Activated naive CD4-positive, alpha-beta T cell treated with anti-CD3 and anti-CD28 coated beads for 36 hours (primary cell): Measurements from ENCODE around the gene DERL3. TPM values are rescaled to one million over a fixed set of nuclear protein-coding genes. Genes with fewer than 3 reads are reported as not detected.
A peak's percentile ranks its signal among the peaks of the same experiment; 100 is the strongest.

Source experiments
- CTCF ChIA-PET: fragments of 350-600 bp; sonication (Branson Sonifier 250); formaldehyde crosslinking; loops from one replicate; lab custom pipeline; 2021; ENCODE audit warnings: antibody characterized with exemption; lab: Charles Lee
- DNase-seq: peaks from one replicate; pipeline ENCODE4 v3.0.0-alpha.2; 2020
- H3K27ac Mint-ChIP-seq: one replicate; pipeline ENCODE4 v1.8.0; 2021; ENCODE audit warnings: mild to moderate bottlenecking, mixed read lengths
- H3K27me3 Mint-ChIP-seq: one replicate; pipeline ENCODE4 v1.8.0; 2021; ENCODE audit warnings: low read depth, mixed read lengths
- H3K36me3 Mint-ChIP-seq: one replicate; pipeline ENCODE4 v1.8.0; 2021; ENCODE audit warnings: low read depth, mixed read lengths
- H3K4me1 Mint-ChIP-seq: one replicate; pipeline ENCODE4 v1.8.0; 2021; ENCODE audit warnings: low read depth, mixed read lengths
- H3K4me3 Mint-ChIP-seq: one replicate; pipeline ENCODE4 v1.8.0; 2021; ENCODE audit warnings: mild to moderate bottlenecking, moderate library complexity, mixed read lengths
- H3K9me3 Mint-ChIP-seq: one replicate; pipeline ENCODE4 v1.8.0; 2021; ENCODE audit warnings: mixed read lengths
- intact Hi-C: fragments of 100-400 bp; cut with micrococcal nuclease; formaldehyde crosslinking; loops from one replicate; pipeline ENCODE4 v1.15.1; 2023
- total RNA-seq, 2 experiments: library from RNA; stranded (reverse); gene quantifications; one replicate each; pipeline ENCODE4 v1.2.3, GENCODE V29; 2021

The DERL3 gene
- total RNA-seq, 2 experiments from 2014 or later = 7.3 to 7.5 TPM

- Mint-ChIP-seq H3K4me3 (peak overlapping the region; percentile 92), H3K36me3 (peaks cover 3% of the 10 kb centered on the region), H3K27ac (no peak overlapping the region), H3K9me3 (no peaks in the 10 kb centered on the region), H3K4me1 (peaks cover 15% of the 10 kb centered on the region), H3K27me3 (no peaks in the 10 kb centered on the region)
- DNase-seq = no peak
- CTCF ChIA-PET = interaction anchor here (2.5 to 4.3 kb wide), 2 partner anchors 10 to 35 kb away, joined by 28 to 31 read pairs; partner anchors contain the start of gene MIF
- intact Hi-C loops = loop anchor here (5.0 to 10.0 kb wide), 3 partner anchors 33 to 454 kb away; partner anchors contain the start of gene MIF
Measured at GRCh38 chr22:23859201-23859600, 20.4 kb upstream of the DERL3 start.

GRCh38 chr22:23858484-23858815, 19.6 kb upstream of the DERL3 start:
- CTCF ChIA-PET = interaction anchor here (0.5 to 4.3 kb wide), 5 partner anchors 9 to 208 kb away, joined by 3 to 31 read pairs (median 3); partner anchors contain the start of gene MIF
- H3K36me3 Mint-ChIP-seq = peaks cover 3% of the 10 kb centered on the region
- H3K4me3 Mint-ChIP-seq = peak overlapping the region; percentile 92
- no peaks in the 10 kb centered on the region for H3K9me3 Mint-ChIP-seq
- H3K27ac Mint-ChIP-seq = peak overlapping the region; percentile 65
- H3K4me1 Mint-ChIP-seq = peaks cover 15% of the 10 kb centered on the region
- DNase-seq = no peak
- intact Hi-C loops = loop anchor here (5.0 to 10.0 kb wide), 3 partner anchors 34 to 454 kb away; partner anchors contain the start of gene MIF
- no peaks in the 10 kb centered on the region for H3K27me3 Mint-ChIP-seq

GRCh38 chr22:23857606-23858483, 19.0 kb upstream of the DERL3 start, which contains the start of gene SLC2A11:
Gene SLC2A11 (plus strand): TSS chr22:23857875. CDS start chr22:23858000, 125 bp downstream.
- Mint-ChIP-seq H3K27me3 (no peaks in the 10 kb centered on the region), H3K4me3 (peak within 1 kb of the TSS; percentile 92), H3K4me1 (peaks cover 15% of the 10 kb centered on the region), H3K36me3 (no peaks in the 10 kb centered on the region), H3K27ac (peak within 1 kb of the TSS; percentile 65), H3K9me3 (no peaks in the 10 kb centered on the region)
- CTCF ChIA-PET = interaction anchor here (0.6 to 4.3 kb wide), 7 partner anchors 8 to 316 kb away, joined by 3 to 31 read pairs (median 4); partner anchors contain the start of gene MIF
- peak; percentile 95 for DNase-seq
- intact Hi-C loops = loop anchor here (5.0 to 10.0 kb wide), 3 partner anchors 34 to 453 kb away; partner anchors contain the start of gene MIF

GRCh38 chr22:23856721-23857605, 18.2 kb upstream of the DERL3 start:
- no peaks in the 10 kb centered on the region for H3K27me3 Mint-ChIP-seq
- DNase-seq = peak; percentile 17
- peak overlapping the region; percentile 92 for H3K4me3 Mint-ChIP-seq
- intact Hi-C loops = loop anchor here (5.0 to 10.0 kb wide), 3 partner anchors 35 to 452 kb away; partner anchors contain the start of gene MIF
- no peaks in the 10 kb centered on the region for H3K9me3 Mint-ChIP-seq
- H3K36me3 Mint-ChIP-seq = no peaks in the 10 kb centered on the region
- CTCF ChIA-PET = interaction anchor here (0.6 to 4.3 kb wide), 5 partner anchors 8 to 315 kb away, joined by 3 to 31 read pairs (median 5); partner anchors contain the start of gene MIF
- H3K27ac Mint-ChIP-seq = peak overlapping the region; percentile 50
- H3K4me1 Mint-ChIP-seq = peaks cover 14% of the 10 kb centered on the region

- intact Hi-C loops = loop anchor here (10.0 kb wide), 1 partner anchor 445 kb away; no protein-coding TSS in a partner anchor
- CTCF ChIA-PET = interaction anchor here (0.7 to 3.0 kb wide), 23 partner anchors 8 to 311 kb away, joined by 3 to 28 read pairs (median 3); partner anchors contain the start of genes CHCHD10 and SLC2A11
- H3K4me3 Mint-ChIP-seq = no peak overlapping the region
Measured at GRCh38 chr22:23850136-23850611, 11.4 kb upstream of the DERL3 start.

GRCh38 chr22:23849009-23850006, 10.5 kb upstream of the DERL3 start:
- H3K4me1 Mint-ChIP-seq = peaks cover 2% of the 10 kb centered on the region
- H3K27ac Mint-ChIP-seq = no peak overlapping the region
- CTCF ChIA-PET = interaction anchor here (0.6 to 3.0 kb wide), 24 partner anchors 9 to 749 kb away, joined by 3 to 28 read pairs (median 3); partner anchors contain the start of genes CHCHD10 and SLC2A11
- peaks cover 3% of the 10 kb centered on the region for H3K27me3 Mint-ChIP-seq
- intact Hi-C loops = loop anchor here (5.0 to 10.0 kb wide), 3 partner anchors 222 to 445 kb away; no protein-coding TSS in a partner anchor
- no peaks in the 10 kb centered on the region for H3K36me3 Mint-ChIP-seq
- H3K9me3 Mint-ChIP-seq = no peaks in the 10 kb centered on the region
- no peak overlapping the region for H3K4me3 Mint-ChIP-seq
- DNase-seq = peak; percentile 88

More at GRCh38 chr22:23850136-23850611, 11.4 kb upstream of the DERL3 start:
- Mint-ChIP-seq H3K27me3 (peaks cover 3% of the 10 kb centered on the region), H3K4me1 (peaks cover 2% of the 10 kb centered on the region), H3K9me3 (no peaks in the 10 kb centered on the region), H3K36me3 (no peaks in the 10 kb centered on the region), H3K27ac (no peak overlapping the region)
- DNase-seq = no peak

GRCh38 chr22:23847991-23848864, 9.4 kb upstream of the DERL3 start:
- intact Hi-C loops = loop anchor here (5.0 kb wide), 2 partner anchors 221 to 306 kb away; no protein-coding TSS in a partner anchor
- Mint-ChIP-seq H3K36me3 (no peaks in the 10 kb centered on the region), H3K27ac (no peak overlapping the region), H3K9me3 (no peaks in the 10 kb centered on the region), H3K4me1 (peaks cover 2% of the 10 kb centered on the region), H3K27me3 (peaks cover 3% of the 10 kb centered on the region), H3K4me3 (no peak overlapping the region)
- CTCF ChIA-PET = interaction anchor here (0.6 to 3.0 kb wide), 6 partner anchors 10 to 748 kb away, joined by 3 to 28 read pairs (median 3); partner anchors contain the start of genes RAB36 and SLC2A11
- DNase-seq = no peak

GRCh38 chr22:23847310-23847920, 8.6 kb upstream of the DERL3 start:
- H3K4me1 Mint-ChIP-seq = peaks cover 2% of the 10 kb centered on the region
- no peaks in the 10 kb centered on the region for H3K36me3 Mint-ChIP-seq
- H3K27ac Mint-ChIP-seq = no peak overlapping the region
- CTCF ChIA-PET = interaction anchor here (0.7 to 2.3 kb wide), 3 partner anchors 12 to 702 kb away, joined by 3 to 8 read pairs (median 4); partner anchors contain the start of gene RAB36
- DNase-seq = no peak
- no peak overlapping the region for H3K4me3 Mint-ChIP-seq
- H3K9me3 Mint-ChIP-seq = no peaks in the 10 kb centered on the region
- peaks cover 3% of the 10 kb centered on the region for H3K27me3 Mint-ChIP-seq
- intact Hi-C loops = loop anchor here (5.0 kb wide), 2 partner anchors 220 to 305 kb away; no protein-coding TSS in a partner anchor

GRCh38 chr22:23846081-23846469, 7.3 kb upstream of the DERL3 start:
- intact Hi-C loops = loop anchor here (5.0 kb wide), 2 partner anchors 219 to 304 kb away; no protein-coding TSS in a partner anchor
- CTCF ChIA-PET = interaction anchor here (0.8 to 2.3 kb wide), 6 partner anchors 10 to 581 kb away, joined by 3 to 8 read pairs (median 3); partner anchors contain the start of genes ADORA2A and MIF
- DNase-seq = no peak

More at GRCh38 chr22:23846081-23846469, 7.3 kb upstream of the DERL3 start:
- no peaks in the 10 kb centered on the region for H3K9me3 Mint-ChIP-seq
- H3K27ac Mint-ChIP-seq = no peak overlapping the region
- H3K36me3 Mint-ChIP-seq = no peaks in the 10 kb centered on the region
- H3K4me1 Mint-ChIP-seq = peaks cover 2% of the 10 kb centered on the region
- H3K27me3 Mint-ChIP-seq = peaks cover 3% of the 10 kb centered on the region
- no peak overlapping the region for H3K4me3 Mint-ChIP-seq
